Body of pancreas (tissue), 4 donors: ENCODE measurements around the gene NUP93.
"Not testable (repeated sequence)": the region's sequence is repeated elsewhere in the genome, so short reads cannot be mapped to it uniquely, and the experiment has no call there.

Experiments
- POLR2A ChIP-seq, 3 donors: fragments of 450-650 bp; IDR thresholded peaks; one replicate each; pipeline ENCODE4 v1.6.1; 2016; ENCODE audit warnings: antibody characterized with exemption in 3 of 3, mild to moderate bottlenecking in 2 of 3
- TF ChIP-seq, protein P1 (sequence below), 7 experiments: fragments of 450-650 bp in 4 of 7; fragments of 200-600 bp in 3 of 7; sonication (generic) in 3 of 7; IDR thresholded peaks; one replicate each; pipeline ENCODE4 v1.5.1; 2016 to 2019; ENCODE audit warnings: antibody characterized with exemption in 7 of 7

DNA sequence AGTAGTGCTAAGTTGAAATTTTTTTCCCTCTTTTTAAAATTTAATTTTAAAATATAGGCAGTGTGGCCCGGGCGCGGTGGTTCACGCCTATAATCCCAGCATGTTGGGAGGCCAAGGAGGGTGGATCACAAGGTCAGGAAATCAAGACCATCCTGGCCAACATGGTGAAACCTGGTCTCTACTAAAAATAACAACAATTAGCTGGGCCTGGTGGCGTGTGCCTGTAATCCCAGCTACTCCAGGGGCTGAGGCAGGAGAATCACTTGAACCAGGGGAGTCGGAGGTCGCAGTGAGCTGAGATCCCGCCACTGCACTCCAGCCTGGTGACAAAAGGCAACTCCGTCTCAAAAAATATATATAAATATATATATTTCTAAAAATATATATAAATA, 77.7 kb downstream of the NUP93 start:
- TF ChIP-seq, protein P1, sequence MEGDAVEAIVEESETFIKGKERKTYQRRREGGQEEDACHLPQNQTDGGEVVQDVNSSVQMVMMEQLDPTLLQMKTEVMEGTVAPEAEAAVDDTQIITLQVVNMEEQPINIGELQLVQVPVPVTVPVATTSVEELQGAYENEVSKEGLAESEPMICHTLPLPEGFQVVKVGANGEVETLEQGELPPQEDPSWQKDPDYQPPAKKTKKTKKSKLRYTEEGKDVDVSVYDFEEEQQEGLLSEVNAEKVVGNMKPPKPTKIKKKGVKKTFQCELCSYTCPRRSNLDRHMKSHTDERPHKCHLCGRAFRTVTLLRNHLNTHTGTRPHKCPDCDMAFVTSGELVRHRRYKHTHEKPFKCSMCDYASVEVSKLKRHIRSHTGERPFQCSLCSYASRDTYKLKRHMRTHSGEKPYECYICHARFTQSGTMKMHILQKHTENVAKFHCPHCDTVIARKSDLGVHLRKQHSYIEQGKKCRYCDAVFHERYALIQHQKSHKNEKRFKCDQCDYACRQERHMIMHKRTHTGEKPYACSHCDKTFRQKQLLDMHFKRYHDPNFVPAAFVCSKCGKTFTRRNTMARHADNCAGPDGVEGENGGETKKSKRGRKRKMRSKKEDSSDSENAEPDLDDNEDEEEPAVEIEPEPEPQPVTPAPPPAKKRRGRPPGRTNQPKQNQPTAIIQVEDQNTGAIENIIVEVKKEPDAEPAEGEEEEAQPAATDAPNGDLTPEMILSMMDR (IDR thresholded peaks at IDR 0.05), result not testable (repeated sequence)
- TF ChIP-seq POLR2A (IDR thresholded peaks at IDR 0.05), result not testable (repeated sequence)
